ENCODE results near the gene ATP4B. TPM values are rescaled to one million over a fixed set of nuclear protein-coding genes. Genes with fewer than 3 reads are reported as not detected.
A peak's percentile ranks its signal among the peaks of the same experiment; 100 is the strongest.

Gene ATP4B
- total RNA-seq, 1 experiment from 2014 or later, result not detected

DNA sequence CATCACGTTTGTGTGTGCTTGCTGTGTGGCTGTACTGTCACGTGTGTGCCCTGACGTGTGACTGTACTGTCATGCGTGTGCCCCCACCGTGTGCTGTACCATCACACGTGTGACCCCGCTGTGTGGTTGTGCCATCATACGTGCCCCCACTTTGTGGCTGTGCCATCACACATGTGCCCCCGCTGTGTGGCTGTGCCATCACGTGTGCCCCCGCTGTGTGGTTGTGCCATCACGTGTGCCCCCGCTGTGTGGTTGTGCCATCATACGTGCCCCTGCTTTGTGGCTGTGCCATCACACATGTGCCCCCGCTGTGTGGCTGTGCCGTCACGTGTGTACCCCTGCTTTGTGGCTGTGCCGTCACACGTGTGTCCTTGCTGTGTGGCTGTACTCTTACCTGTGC is 47.7 kb downstream of the ATP4B start:
- Histone ChIP-seq H3K9ac (ENCODE audit: extremely low read depth, insufficient read length, low read length) (no peak overlapping the region), H2BK15ac (ENCODE audit: low read depth, low read length) (no peak overlapping the region), H3K79me2 (ENCODE audit: insufficient read depth, low read length) (peaks cover 16% of the 10 kb centered on the region; the same call in 1 of the 2 replicates), H3K23ac (ENCODE audit: insufficient read length, low read depth, low read length) (peak overlapping the region; percentile 32), H3K4ac (ENCODE audit: low read depth, low read length) (no peak overlapping the region), H3K27me3 (ENCODE audit: insufficient read depth, low read length) (no peaks in the 10 kb centered on the region), H4K5ac (ENCODE audit: insufficient read length, low read depth, low read length) (peak overlapping the region; percentile 11), H3K23me2 (ENCODE audit: insufficient read length, low read depth, low read length, poor library complexity, severe bottlenecking) (no peaks in the 10 kb centered on the region), H3K9me3 (ENCODE audit: control insufficient read depth, low read depth, low read length) (no peaks in the 10 kb centered on the region), H2AFZ (ENCODE audit: low read length) (no peak overlapping the region), H3T11ph (ENCODE audit: low read length) (no peak overlapping the region), H2BK20ac (ENCODE audit: low read depth, low read length, poor library complexity, severe bottlenecking) (no peak overlapping the region), H2AK5ac (ENCODE audit: insufficient read length, low read length) (no peak overlapping the region), H3K79me1 (ENCODE audit: insufficient read depth, low read depth, low read length, poor library complexity, severe bottlenecking) (no peaks in the 10 kb centered on the region), H4K8ac (replicated peaks; ENCODE audit: insufficient read length, low read depth, low read length) (peak overlapping the region; percentile 89), H3K27ac (ENCODE audit: insufficient read length, low read depth, low read length) (no peak overlapping the region), H2BK5ac (ENCODE audit: insufficient read length, low read length) (no peak overlapping the region), H4K91ac (ENCODE audit: insufficient read length, low read depth, low read length) (no peak overlapping the region), H3K18ac (ENCODE audit: insufficient read length, low read depth, low read length) (no peak overlapping the region), H2BK12ac (ENCODE audit: insufficient read length, low read depth, low read length) (no peak overlapping the region), H2BK120ac (ENCODE audit: low read depth, low read length, poor library complexity, severe bottlenecking) (no peak overlapping the region), H3K4me2 (ENCODE audit: insufficient read depth, insufficient read length, low read length) (no peak overlapping the region), H3K14ac (ENCODE audit: insufficient read depth, low read length) (no peak overlapping the region; the same call in 1 of the 2 replicates), H3K56ac (ENCODE audit: insufficient read length, low read depth, low read length) (no peak overlapping the region), H4K20me1 (ENCODE audit: control insufficient read depth, insufficient read depth, insufficient read length) (no peaks in the 10 kb centered on the region), H3K4me1 (ENCODE audit: insufficient read depth, low read length) (no peaks in the 10 kb centered on the region)
- Mint-ChIP-seq H3K36me3 (ENCODE audit: insufficient read depth in 1 of 3, low read depth in 3 of 3) (peaks cover 29 to 48% (median 46%) of the 10 kb centered on the region in 3 experiments), H3K4me3 (no peak overlapping the region), H3K27me3 (ENCODE audit: low read depth) (peaks cover 1% of the 10 kb centered on the region; the same call in 1 of the 2 replicates), H3K27ac (peak overlapping the region; percentile 29 to 86 (median 81); a peak in 3 of 7 replicates), H3K9me3 (no peaks in the 10 kb centered on the region), H3K4me1 (0 out of 4 replicates have a peak, but pooled peaks cover 0 to 4% of the 10 kb centered on the region in 2 experiments)
- no peak for DNase-seq
- WGBS (ENCODE audit: extremely low coverage, insufficient read length, low lambda C conversion rate), result no CpG with 5 or more reads among the region's 19 CpGs
- TF ChIP-seq, protein P1, sequence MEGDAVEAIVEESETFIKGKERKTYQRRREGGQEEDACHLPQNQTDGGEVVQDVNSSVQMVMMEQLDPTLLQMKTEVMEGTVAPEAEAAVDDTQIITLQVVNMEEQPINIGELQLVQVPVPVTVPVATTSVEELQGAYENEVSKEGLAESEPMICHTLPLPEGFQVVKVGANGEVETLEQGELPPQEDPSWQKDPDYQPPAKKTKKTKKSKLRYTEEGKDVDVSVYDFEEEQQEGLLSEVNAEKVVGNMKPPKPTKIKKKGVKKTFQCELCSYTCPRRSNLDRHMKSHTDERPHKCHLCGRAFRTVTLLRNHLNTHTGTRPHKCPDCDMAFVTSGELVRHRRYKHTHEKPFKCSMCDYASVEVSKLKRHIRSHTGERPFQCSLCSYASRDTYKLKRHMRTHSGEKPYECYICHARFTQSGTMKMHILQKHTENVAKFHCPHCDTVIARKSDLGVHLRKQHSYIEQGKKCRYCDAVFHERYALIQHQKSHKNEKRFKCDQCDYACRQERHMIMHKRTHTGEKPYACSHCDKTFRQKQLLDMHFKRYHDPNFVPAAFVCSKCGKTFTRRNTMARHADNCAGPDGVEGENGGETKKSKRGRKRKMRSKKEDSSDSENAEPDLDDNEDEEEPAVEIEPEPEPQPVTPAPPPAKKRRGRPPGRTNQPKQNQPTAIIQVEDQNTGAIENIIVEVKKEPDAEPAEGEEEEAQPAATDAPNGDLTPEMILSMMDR (conservative IDR thresholded peaks at IDR 0.05), result no peak

Data from H9 (cell line).